Measurements from ENCODE around the gene DMWD.
A peak's percentile ranks its signal among the peaks of the same experiment; 100 is the strongest.

Gene DMWD

GRCh38 chr19:45792470-45793177 lies at the start of gene DMWD:
Gene DMWD (minus strand): TSS chr19:45792845. CDS start chr19:45792756, 89 bp downstream.
- peak; percentile 65 to 100 (median 98) for DNase-seq

GRCh38 chr19:45842198-45842597 lies 49.6 kb upstream of the DMWD start:
- DNase-seq = no peak

GRCh38 chr19:45834970-45835369 lies 42.3 kb upstream of the DMWD start:
- DNase-seq = no peak

GRCh38 chr19:45828945-45829344 lies 36.3 kb upstream of the DMWD start:
- DNase-seq = no peak

GRCh38 chr19:45828523-45828922 lies 35.9 kb upstream of the DMWD start:
- DNase-seq = no peak

GRCh38 chr19:45827459-45828093 lies 34.9 kb upstream of the DMWD start:
- DNase-seq = no peak

GRCh38 chr19:45826934-45827333 lies 34.3 kb upstream of the DMWD start:
- DNase-seq = no peak

- no peak for DNase-seq
These were observed 33.6 kb upstream of the DMWD start for GRCh38 chr19:45825917-45826893.

GRCh38 chr19:45825263-45825605 lies 32.6 kb upstream of the DMWD start:
- DNase-seq = no peak

GRCh38 chr19:45824531-45825262 lies 32.1 kb upstream of the DMWD start:
- no peak for DNase-seq

- DNase-seq = peak in 35 of 58 donors; percentile 1 to 71 (median 33)
These were observed 31.4 kb upstream of the DMWD start for GRCh38 chr19:45824041-45824471.

GRCh38 chr19:45823182-45823581 lies 30.5 kb upstream of the DMWD start:
- DNase-seq = no peak

- DNase-seq = no peak
These were observed 30.1 kb upstream of the DMWD start for GRCh38 chr19:45822716-45823115.

- DNase-seq = no peak
These were observed 28.9 kb upstream of the DMWD start for GRCh38 chr19:45821570-45821969.

GRCh38 chr19:45821103-45821521 lies 28.5 kb upstream of the DMWD start:
- no peak for DNase-seq

- no peak for DNase-seq
These were observed 27.9 kb upstream of the DMWD start for GRCh38 chr19:45820413-45821102.

GRCh38 chr19:45819769-45820168 lies 27.1 kb upstream of the DMWD start:
- DNase-seq = no peak

GRCh38 chr19:45817725-45818301 lies 25.2 kb upstream of the DMWD start:
- no peak for DNase-seq

GRCh38 chr19:45817010-45817724 lies 24.5 kb upstream of the DMWD start:
- peak in 55 of 58 donors; percentile 21 to 89 (median 69) for DNase-seq
